ENCODE data around the gene SPAST. TPM values are rescaled to one million over a fixed set of nuclear protein-coding genes. Genes with fewer than 3 reads are reported as not detected.
"Not testable (repeated sequence)": the region's sequence is repeated elsewhere in the genome, so short reads cannot be mapped to it uniquely, and the experiment has no call there.

Gene SPAST
- total and polyA plus RNA-seq, 12 donors, result 2.4 to 10.9 (median 9.1) TPM

DNA sequence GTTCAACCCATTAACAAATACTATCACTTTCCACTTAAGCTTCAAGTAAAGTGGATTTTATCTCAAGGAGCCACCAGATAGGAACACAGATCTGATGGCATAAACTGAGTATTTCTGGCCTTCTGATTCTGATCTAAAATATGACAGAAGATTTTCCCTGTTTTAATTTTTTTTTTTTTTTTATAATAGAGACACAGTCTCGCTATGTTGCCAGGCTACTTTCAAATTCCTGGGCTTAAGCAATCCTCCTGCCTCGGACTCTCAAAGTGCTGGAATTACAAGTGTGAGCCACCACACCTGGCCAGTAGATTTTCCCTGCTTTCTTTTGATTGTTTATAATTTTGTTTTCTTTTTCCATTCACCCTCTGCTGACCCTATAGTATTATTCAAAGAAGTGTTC lies 65.7 kb downstream of the SPAST start:
- TF ChIP-seq, protein P1, sequence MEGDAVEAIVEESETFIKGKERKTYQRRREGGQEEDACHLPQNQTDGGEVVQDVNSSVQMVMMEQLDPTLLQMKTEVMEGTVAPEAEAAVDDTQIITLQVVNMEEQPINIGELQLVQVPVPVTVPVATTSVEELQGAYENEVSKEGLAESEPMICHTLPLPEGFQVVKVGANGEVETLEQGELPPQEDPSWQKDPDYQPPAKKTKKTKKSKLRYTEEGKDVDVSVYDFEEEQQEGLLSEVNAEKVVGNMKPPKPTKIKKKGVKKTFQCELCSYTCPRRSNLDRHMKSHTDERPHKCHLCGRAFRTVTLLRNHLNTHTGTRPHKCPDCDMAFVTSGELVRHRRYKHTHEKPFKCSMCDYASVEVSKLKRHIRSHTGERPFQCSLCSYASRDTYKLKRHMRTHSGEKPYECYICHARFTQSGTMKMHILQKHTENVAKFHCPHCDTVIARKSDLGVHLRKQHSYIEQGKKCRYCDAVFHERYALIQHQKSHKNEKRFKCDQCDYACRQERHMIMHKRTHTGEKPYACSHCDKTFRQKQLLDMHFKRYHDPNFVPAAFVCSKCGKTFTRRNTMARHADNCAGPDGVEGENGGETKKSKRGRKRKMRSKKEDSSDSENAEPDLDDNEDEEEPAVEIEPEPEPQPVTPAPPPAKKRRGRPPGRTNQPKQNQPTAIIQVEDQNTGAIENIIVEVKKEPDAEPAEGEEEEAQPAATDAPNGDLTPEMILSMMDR (IDR thresholded peaks at IDR 0.05), result no peak
- Histone ChIP-seq H3K27ac (no peak overlapping the region), H3K4me1 (peaks cover 0 to 11% (median 0%) of the 10 kb centered on the region in 9 donors), H3K9me3 (no peaks in the 10 kb centered on the region), H3K36me3 (peaks cover 0 to 94% (median 18%) of the 10 kb centered on the region in 9 donors), H3K27me3 (no peaks in the 10 kb centered on the region), H3K4me3 (no peak overlapping the region)
- DNase-seq, result no peak
- ATAC-seq, result no peak
- intact Hi-C loops (cut with DNase I), result loop anchor here in 1 of 10 donors (10.0 kb wide), 1 partner anchor 54 kb away; no protein-coding TSS in a partner anchor
- WGBS, 2 donors, result 96 to 99% methylated on average over 2 of the region's 2 CpGs

DNA sequence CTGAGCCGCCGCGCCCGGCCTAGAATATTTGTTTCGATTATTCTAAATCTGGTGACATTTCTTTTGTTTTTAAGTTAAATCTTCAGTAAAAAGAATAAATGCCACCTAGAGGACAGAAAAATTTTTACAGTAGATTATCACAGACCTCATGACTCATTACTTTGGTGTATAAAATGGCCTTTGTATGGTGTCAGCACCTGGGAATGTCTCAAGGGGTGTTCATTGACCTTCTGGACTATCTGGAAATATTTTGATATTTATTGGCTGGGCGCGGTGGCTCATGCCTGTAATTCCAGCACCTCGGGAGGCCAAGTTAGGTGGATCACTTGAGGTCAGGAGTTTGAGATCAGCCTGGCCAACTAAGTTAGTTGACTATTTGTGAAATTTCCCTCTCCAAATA lies 72.1 kb downstream of the SPAST start:
- H3K9me3 ChIP-seq, result no peaks in the 10 kb centered on the region
- H3K27ac ChIP-seq, result no peak overlapping the region
- DNase-seq, result no peak
- intact Hi-C loops (cut with DNase I), result no loop called here
- 81 to 86% methylated on average over 8 of the region's 8 CpGs for WGBS, 2 donors
- no peaks in the 10 kb centered on the region for H3K27me3 ChIP-seq
- TF ChIP-seq, protein P1 (IDR thresholded peaks at IDR 0.05), result peak in 6 of 9 donors; percentile 10 to 30 (median 25)
- no peak overlapping the region for H3K4me3 ChIP-seq
- peaks cover 0 to 85% (median 9%) of the 10 kb centered on the region in 9 donors for H3K36me3 ChIP-seq
- peak in 1 of 8 donors; percentile 78 for ATAC-seq
- H3K4me1 ChIP-seq, result peaks cover 0 to 11% (median 0%) of the 10 kb centered on the region in 9 donors

DNA sequence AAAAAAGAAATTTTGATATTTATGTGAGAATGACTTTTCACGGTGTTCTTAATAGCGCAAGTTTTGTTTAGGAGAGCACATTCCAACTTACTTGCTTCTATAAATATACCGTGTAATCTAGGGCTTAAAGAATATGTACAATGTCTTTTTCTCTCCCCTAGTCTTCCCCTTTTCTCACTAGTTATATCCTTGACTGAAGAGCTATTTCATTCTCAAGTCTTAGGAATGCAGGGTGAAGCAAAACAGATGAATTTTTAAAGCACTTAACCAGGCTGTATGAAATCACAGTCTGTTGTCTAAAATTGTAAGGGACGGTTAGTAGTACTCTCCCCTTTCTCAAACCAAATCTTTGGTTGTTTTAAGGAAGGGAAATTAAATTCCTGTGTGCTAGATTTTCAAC lies 72.7 kb downstream of the SPAST start:
- no peak overlapping the region for H3K4me3 ChIP-seq
- TF ChIP-seq, protein P1 (IDR thresholded peaks at IDR 0.05), result no peak
- ATAC-seq (no peak), DNase-seq (no peak)
- intact Hi-C loops (cut with DNase I), result no loop called here
- 70 to 78% methylated on average over 4 of the region's 4 CpGs for WGBS, 2 donors
- H3K27ac ChIP-seq, result no peak overlapping the region
- H3K9me3 ChIP-seq, result no peaks in the 10 kb centered on the region
- peaks cover 0 to 11% (median 0%) of the 10 kb centered on the region in 9 donors for H3K4me1 ChIP-seq
- H3K27me3 ChIP-seq, result no peaks in the 10 kb centered on the region
- H3K36me3 ChIP-seq, result peaks cover 0 to 83% (median 9%) of the 10 kb centered on the region in 9 donors

DNA sequence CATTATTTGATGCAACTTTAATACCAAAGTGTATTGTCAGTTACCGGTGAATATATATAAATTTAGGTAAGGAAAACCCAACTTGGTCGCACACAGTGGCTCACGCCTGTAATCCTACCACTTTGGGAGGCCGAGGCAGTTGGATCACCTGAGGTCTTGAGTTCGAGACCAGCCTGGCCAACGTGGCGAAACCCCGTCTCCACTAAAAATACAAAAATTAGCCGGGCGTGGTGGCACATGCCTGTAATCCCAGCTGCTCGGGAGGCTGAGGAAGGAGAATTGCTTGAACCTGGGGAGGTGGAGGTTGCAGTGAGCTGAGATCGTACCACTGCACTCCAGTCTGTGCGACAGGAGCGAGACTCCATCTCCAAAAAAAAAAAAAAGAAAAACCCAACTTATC lies 88.2 kb downstream of the SPAST start:
- H3K27me3 ChIP-seq; H3K9me3 ChIP-seq; H3K27ac ChIP-seq; H3K4me3 ChIP-seq; H3K4me1 ChIP-seq; DNase-seq; intact Hi-C loops (cut with DNase I); ATAC-seq: not testable (repeated sequence)
- H3K36me3 ChIP-seq, result peaks cover 0 to 95% (median 19%) of the 10 kb centered on the region in 9 donors
- WGBS, 2 donors, result 97 to 98% methylated on average over 14 of the region's 14 CpGs

DNA sequence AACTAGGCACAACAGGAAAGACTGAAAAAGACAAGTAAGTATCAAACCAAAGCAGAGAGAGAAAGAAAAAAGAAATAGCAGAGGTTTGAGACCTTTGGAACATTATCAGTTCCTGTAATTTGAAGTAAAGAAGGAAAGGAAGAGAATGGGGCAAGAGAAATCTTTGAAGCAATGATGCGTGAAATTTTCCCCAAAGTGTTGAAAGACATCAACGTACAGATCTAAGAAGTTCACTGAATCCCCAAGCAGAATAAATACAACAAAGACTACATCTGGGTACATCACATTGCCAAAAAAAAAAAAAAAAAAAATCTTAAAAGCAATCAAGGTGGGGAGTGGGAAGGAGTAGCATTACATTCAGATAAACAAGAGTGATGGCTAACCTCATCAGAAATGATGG lies 96.3 kb downstream of the SPAST start:
- Histone ChIP-seq H3K36me3 (peaks cover 0 to 27% (median 3%) of the 10 kb centered on the region in 9 donors), H3K4me3 (no peak overlapping the region), H3K9me3 (peaks cover 0 to 8% (median 0%) of the 10 kb centered on the region in 11 donors), H3K27ac (no peak overlapping the region), H3K27me3 (no peaks in the 10 kb centered on the region), H3K4me1 (peaks cover 0 to 7% (median 5%) of the 10 kb centered on the region in 9 donors)
- intact Hi-C loops (cut with DNase I), result loop anchor here in 2 of 10 donors (10.0 kb wide), 3 partner anchors 95 to 195 kb away; partner anchors contain the start of genes BIRC6 (in 1 of the 2) and SPAST (in 1 of the 2)
- no peak for DNase-seq
- no peak for ATAC-seq
- WGBS, 2 donors, result 97 to 98% methylated on average over 2 of the region's 2 CpGs
- TF ChIP-seq, protein P1 (IDR thresholded peaks at IDR 0.05), result no peak
